ENCODE measurements around the gene OAF. TPM values are rescaled to one million over a fixed set of nuclear protein-coding genes. Genes with fewer than 3 reads are reported as not detected.

Gene OAF
- total RNA-seq, 1 experiment from 2014 or later = 32.3 TPM

- no peak for TF ChIP-seq ZBTB33 (IDR thresholded peaks at IDR 0.05; ENCODE audit: extremely low read depth, insufficient replicate concordance, low read length)
- TF ChIP-seq POLR2A (IDR thresholded peaks at IDR 0.05; ENCODE audit: borderline replicate concordance, extremely low read depth, insufficient read depth, insufficient read length) = no peak
- TF ChIP-seq POLR2AphosphoS5 (IDR thresholded peaks at IDR 0.05; ENCODE audit: low read depth, low read length) = no peak
- TF ChIP-seq JUND (IDR thresholded peaks at IDR 0.05) = no peak
- no peak for TF ChIP-seq EZH2 (IDR thresholded peaks at IDR 0.05)
- TF ChIP-seq SRF (IDR thresholded peaks at IDR 0.05; ENCODE audit: low read depth) = no peak
- TF ChIP-seq ZNF274 (IDR thresholded peaks at IDR 0.05; ENCODE audit: low read depth, low read length) = no peak
- no peak for TF ChIP-seq MAX (IDR thresholded peaks at IDR 0.05)
- no peak for TF ChIP-seq TCF7L2 (IDR thresholded peaks at IDR 0.05; ENCODE audit: borderline replicate concordance, extremely low read depth, insufficient read depth, insufficient read length)
Observed at GRCh38 chr11:120192831-120193625, 17.8 kb upstream of the OAF start (continued).

GRCh38 chr11:120194166-120194565 lies 16.7 kb upstream of the OAF start:
- ChIA-PET RAD21 (ENCODE audit: low non-redundant PET in 1 of 2, low total read pairs in 2 of 2, uncharacterized antibody in 2 of 2, unreplicated experiment in 2 of 2) (no interaction called here), POLR2A (no interaction called here), CTCF (no interaction called here)
- BruUV-seq (replicated peaks) = no TSS peak
- no peaks in the 10 kb centered on the region for H4K20me1 ChIP-seq (ENCODE audit: insufficient read depth)
- ATAC-seq = no peak
- H3K4me3 ChIP-seq (replicated peaks in 1 of 2; ENCODE audit: low read depth in 1 of 2, low read length in 2 of 2) = no peak overlapping the region
- no peaks in the 10 kb centered on the region for H3K9me3 ChIP-seq (ENCODE audit: control insufficient read depth in 1 of 2, insufficient read depth in 1 of 2, low read depth in 1 of 2, low read length in 2 of 2)
- H3K79me2 ChIP-seq (ENCODE audit: insufficient read depth, low read length) = no peaks in the 10 kb centered on the region
- intact Hi-C loops (cut with micrococcal nuclease) = no loop called here
- H3K4me1 ChIP-seq (ENCODE audit: control insufficient read depth in 1 of 2, insufficient read depth in 2 of 2, low read length in 2 of 2) = no peaks in the 10 kb centered on the region
- DNase-seq (ENCODE audit: low read depth, low spot score) = no peak
- H3K9ac ChIP-seq (ENCODE audit: low read length) = no peak overlapping the region
- H3K9me2 ChIP-seq (ENCODE audit: insufficient read depth) = no peaks in the 10 kb centered on the region
- peaks cover 10% of the 10 kb centered on the region; the same call in 1 of the 2 replicates for H3K27me3 ChIP-seq (ENCODE audit: insufficient read depth, low read length)
- no peaks in the 10 kb centered on the region for H3K36me3 ChIP-seq (ENCODE audit: control insufficient read depth in 1 of 2, insufficient read depth in 2 of 2, low read length in 2 of 2)
- H3K4me2 ChIP-seq (ENCODE audit: low read length) = no peak overlapping the region
- H2AFZ ChIP-seq (ENCODE audit: low read depth, low read length, poor library complexity, severe bottlenecking) = no peak overlapping the region
- no peak overlapping the region for H3K27ac ChIP-seq (ENCODE audit: low read depth, low read length)
- TF ChIP-seq REST (IDR thresholded peaks at IDR 0.05; ENCODE audit: low read depth) = no peak
- no peak for TF ChIP-seq SIN3A (IDR thresholded peaks at IDR 0.05; ENCODE audit: low read depth)
- TF ChIP-seq POLR2AphosphoS5 (IDR thresholded peaks at IDR 0.05; ENCODE audit: low read depth, low read length) = no peak
- no peak for TF ChIP-seq CEBPB (IDR thresholded peaks at IDR 0.05; ENCODE audit: low read depth)
- TF ChIP-seq JUND (IDR thresholded peaks at IDR 0.05) = no peak
- no peak for TF ChIP-seq ZFX (IDR thresholded peaks at IDR 0.05)
- TF ChIP-seq ZBTB33 (IDR thresholded peaks at IDR 0.05; ENCODE audit: extremely low read depth, insufficient replicate concordance, low read length) = no peak
- no peak for TF ChIP-seq EGR1 (IDR thresholded peaks at IDR 0.05; ENCODE audit: low read depth)
- TF ChIP-seq POLR2A (IDR thresholded peaks at IDR 0.05; ENCODE audit: borderline replicate concordance, extremely low read depth, insufficient read depth, insufficient read length) = no peak
- TF ChIP-seq ELF1 (IDR thresholded peaks at IDR 0.05; ENCODE audit: borderline replicate concordance, low read depth) = no peak

All from HCT116 (cell line).